ENCODE results near the gene CPB2. TPM values are rescaled to one million over a fixed set of nuclear protein-coding genes. Genes with fewer than 3 reads are reported as not detected.
A peak's percentile ranks its signal among the peaks of the same experiment; 100 is the strongest.

CPB2 gene
- total RNA-seq, 1 experiment from 2014 or later: not detected

- no peaks in the 10 kb centered on the region for H3K27me3 Mint-ChIP-seq (ENCODE audit: insufficient read depth, unreplicated experiment)
- peaks cover 6% of the 10 kb centered on the region for H3K36me3 Mint-ChIP-seq (ENCODE audit: insufficient read depth, unreplicated experiment)
- peaks cover 15% of the 10 kb centered on the region for H3K4me1 Mint-ChIP-seq (ENCODE audit: insufficient read depth, unreplicated experiment)
- DNase-seq (ENCODE audit: unreplicated experiment): no peak
- intact Hi-C loops (cut with micrococcal nuclease): no loop called here
- no TSS peak for BruUV-seq (replicated peaks)
- POLR2A ChIA-PET: interaction anchor here (0.6 to 1.4 kb wide), 7 partner anchors 11 to 878 kb away, joined by 3 to 6 read pairs (median 3); no protein-coding TSS in a partner anchor
- peak overlapping the region; percentile 92 for H3K4me3 Mint-ChIP-seq (ENCODE audit: unreplicated experiment)
- CTCF ChIA-PET: interaction anchor here (0.6 to 1.8 kb wide), 4 partner anchors 76 to 1004 kb away, joined by 3 to 6 read pairs (median 6); no protein-coding TSS in a partner anchor
- H3K9me3 Mint-ChIP-seq (ENCODE audit: unreplicated experiment): no peaks in the 10 kb centered on the region
- TF ChIP-seq, protein P1, sequence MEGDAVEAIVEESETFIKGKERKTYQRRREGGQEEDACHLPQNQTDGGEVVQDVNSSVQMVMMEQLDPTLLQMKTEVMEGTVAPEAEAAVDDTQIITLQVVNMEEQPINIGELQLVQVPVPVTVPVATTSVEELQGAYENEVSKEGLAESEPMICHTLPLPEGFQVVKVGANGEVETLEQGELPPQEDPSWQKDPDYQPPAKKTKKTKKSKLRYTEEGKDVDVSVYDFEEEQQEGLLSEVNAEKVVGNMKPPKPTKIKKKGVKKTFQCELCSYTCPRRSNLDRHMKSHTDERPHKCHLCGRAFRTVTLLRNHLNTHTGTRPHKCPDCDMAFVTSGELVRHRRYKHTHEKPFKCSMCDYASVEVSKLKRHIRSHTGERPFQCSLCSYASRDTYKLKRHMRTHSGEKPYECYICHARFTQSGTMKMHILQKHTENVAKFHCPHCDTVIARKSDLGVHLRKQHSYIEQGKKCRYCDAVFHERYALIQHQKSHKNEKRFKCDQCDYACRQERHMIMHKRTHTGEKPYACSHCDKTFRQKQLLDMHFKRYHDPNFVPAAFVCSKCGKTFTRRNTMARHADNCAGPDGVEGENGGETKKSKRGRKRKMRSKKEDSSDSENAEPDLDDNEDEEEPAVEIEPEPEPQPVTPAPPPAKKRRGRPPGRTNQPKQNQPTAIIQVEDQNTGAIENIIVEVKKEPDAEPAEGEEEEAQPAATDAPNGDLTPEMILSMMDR (IDR thresholded peaks at IDR 0.05; ENCODE audit: unreplicated experiment): no peak
- no peak overlapping the region for H3K27ac Mint-ChIP-seq (ENCODE audit: low read depth, unreplicated experiment)
Observed at GRCh38 chr13:46050771-46051170, 54.1 kb downstream of the CPB2 start.

- ChIA-PET CTCF (interaction anchor here (0.6 kb wide), 1 partner anchor 17 kb away, joined by 3 read pairs; no protein-coding TSS in a partner anchor), POLR2A (interaction anchor here (0.6 kb wide), 1 partner anchor 803 kb away, joined by 3 read pairs; no protein-coding TSS in a partner anchor)
- Mint-ChIP-seq H3K36me3 (ENCODE audit: insufficient read depth, unreplicated experiment) (peaks cover 24% of the 10 kb centered on the region), H3K9me3 (ENCODE audit: unreplicated experiment) (no peaks in the 10 kb centered on the region), H3K4me1 (ENCODE audit: insufficient read depth, unreplicated experiment) (peaks cover 11% of the 10 kb centered on the region), H3K4me3 (ENCODE audit: unreplicated experiment) (no peak overlapping the region), H3K27me3 (ENCODE audit: insufficient read depth, unreplicated experiment) (no peaks in the 10 kb centered on the region), H3K27ac (ENCODE audit: low read depth, unreplicated experiment) (peak overlapping the region; percentile 25)
- TF ChIP-seq, protein P1 (IDR thresholded peaks at IDR 0.05; ENCODE audit: unreplicated experiment): no peak
- no peak for DNase-seq (ENCODE audit: unreplicated experiment)
- intact Hi-C loops (cut with micrococcal nuclease): no loop called here
- no TSS peak for BruUV-seq (replicated peaks)
Observed at GRCh38 chr13:46045424-46045823, 59.4 kb downstream of the CPB2 start.

DNA sequence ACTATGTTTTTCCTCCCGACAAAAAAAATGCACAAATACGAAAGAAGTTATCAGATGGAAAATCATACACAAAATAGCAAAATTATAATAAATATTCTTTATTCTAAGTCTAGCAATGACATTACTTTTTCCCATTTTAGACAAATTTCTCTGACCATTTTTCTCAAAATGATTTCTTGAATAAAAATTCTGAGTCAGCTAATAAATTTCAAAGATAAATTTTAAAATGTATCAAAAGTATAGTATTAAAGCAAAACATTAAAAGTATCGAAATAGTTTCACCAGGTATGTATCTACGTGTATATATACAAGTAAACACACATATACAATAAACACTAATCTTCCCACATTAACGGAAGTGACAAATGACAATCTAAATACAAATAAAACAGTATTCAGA, 61.2 kb downstream of the CPB2 start:
- intact Hi-C loops (cut with micrococcal nuclease): no loop called here
- ChIA-PET POLR2A (interaction anchor here (1.5 kb wide), 1 partner anchor 9 kb away, joined by 10 read pairs; the partner anchor contains the start of gene ZC3H13), CTCF (no interaction called here)
- Mint-ChIP-seq H3K4me3 (ENCODE audit: unreplicated experiment) (no peak overlapping the region), H3K9me3 (ENCODE audit: unreplicated experiment) (no peaks in the 10 kb centered on the region), H3K27ac (ENCODE audit: low read depth, unreplicated experiment) (no peak overlapping the region), H3K36me3 (ENCODE audit: insufficient read depth, unreplicated experiment) (peaks cover 30% of the 10 kb centered on the region), H3K4me1 (ENCODE audit: insufficient read depth, unreplicated experiment) (peaks cover 11% of the 10 kb centered on the region), H3K27me3 (ENCODE audit: insufficient read depth, unreplicated experiment) (no peaks in the 10 kb centered on the region)
- no peak for DNase-seq (ENCODE audit: unreplicated experiment)
- no TSS peak for BruUV-seq (replicated peaks)
- TF ChIP-seq, protein P1 (IDR thresholded peaks at IDR 0.05; ENCODE audit: unreplicated experiment): no peak

DNA sequence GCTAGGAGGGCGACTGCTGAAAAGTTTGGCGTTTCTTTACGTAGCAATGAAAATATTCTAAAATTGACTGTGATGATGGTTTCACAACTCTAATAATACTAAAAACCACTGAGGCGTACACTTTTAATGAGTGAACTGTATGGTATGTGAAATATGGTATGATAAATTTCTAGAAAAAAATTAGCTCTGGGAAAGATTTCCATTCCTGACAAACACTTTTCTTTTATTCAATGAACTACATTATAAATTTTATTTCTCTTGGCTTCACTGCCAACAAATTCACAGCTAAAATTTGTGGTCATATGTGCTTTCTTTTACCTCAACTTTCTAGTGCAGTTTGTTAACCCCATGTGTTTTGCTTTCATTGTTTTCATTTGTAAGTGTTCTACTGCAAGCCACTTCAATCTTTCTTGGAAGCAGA, 63.4 kb downstream of the CPB2 start:
- BruUV-seq (replicated peaks): no TSS peak
- H3K4me3 Mint-ChIP-seq (ENCODE audit: unreplicated experiment): no peak overlapping the region
- ChIA-PET POLR2A (no interaction called here), CTCF (interaction anchor here (0.7 kb wide), 1 partner anchor 633 kb away, joined by 3 read pairs; no protein-coding TSS in a partner anchor)
- peaks cover 6% of the 10 kb centered on the region for H3K4me1 Mint-ChIP-seq (ENCODE audit: insufficient read depth, unreplicated experiment)
- H3K27me3 Mint-ChIP-seq (ENCODE audit: insufficient read depth, unreplicated experiment): no peaks in the 10 kb centered on the region
- no peak overlapping the region for H3K27ac Mint-ChIP-seq (ENCODE audit: low read depth, unreplicated experiment)
- H3K9me3 Mint-ChIP-seq (ENCODE audit: unreplicated experiment): no peaks in the 10 kb centered on the region
- peaks cover 32% of the 10 kb centered on the region for H3K36me3 Mint-ChIP-seq (ENCODE audit: insufficient read depth, unreplicated experiment)
- TF ChIP-seq, protein P1 (IDR thresholded peaks at IDR 0.05; ENCODE audit: unreplicated experiment): no peak
- intact Hi-C loops (cut with micrococcal nuclease): no loop called here
- DNase-seq (ENCODE audit: unreplicated experiment): no peak
